Measurements from ENCODE around the gene SERPINB5.

Gene SERPINB5

GRCh38 chr18:63527251-63527650 is 50.5 kb downstream of the SERPINB5 start:
- DNase-seq (ENCODE audit: low read depth): no peak

GRCh38 chr18:63528863-63529492 is 52.2 kb downstream of the SERPINB5 start:
- DNase-seq (ENCODE audit: low read depth): no peak

- DNase-seq (ENCODE audit: low read depth): no peak
These were observed 55.7 kb downstream of the SERPINB5 start for GRCh38 chr18:63532471-63532870.

- no peak for DNase-seq (ENCODE audit: low read depth)
These were observed 57.9 kb downstream of the SERPINB5 start for GRCh38 chr18:63534615-63535014.

GRCh38 chr18:63539904-63540510 is 63.2 kb downstream of the SERPINB5 start:
- peak; percentile 23 for DNase-seq (ENCODE audit: low read depth)

- no peak for DNase-seq (ENCODE audit: low read depth)
These were observed 65.3 kb downstream of the SERPINB5 start, which contains the start of gene SERPINB12 for GRCh38 chr18:63542069-63542468. Gene SERPINB12, plus strand, starts transcription at chr18:63542369. Its CDS starts 13,791 bp downstream, at chr18:63556160.

- DNase-seq (ENCODE audit: low read depth): no peak
These were observed 67.3 kb downstream of the SERPINB5 start for GRCh38 chr18:63544017-63544416.

- no peak for DNase-seq (ENCODE audit: low read depth)
These were observed 68.2 kb downstream of the SERPINB5 start for GRCh38 chr18:63545000-63545399.

GRCh38 chr18:63550068-63550467 is 73.3 kb downstream of the SERPINB5 start:
- DNase-seq (ENCODE audit: low read depth): no peak

GRCh38 chr18:63551769-63552168 is 75.0 kb downstream of the SERPINB5 start:
- DNase-seq (ENCODE audit: low read depth): no peak

- DNase-seq (ENCODE audit: low read depth): no peak
These were observed 75.8 kb downstream of the SERPINB5 start for GRCh38 chr18:63552581-63552980.

- DNase-seq (ENCODE audit: low read depth): peak; percentile 37
These were observed 76.3 kb downstream of the SERPINB5 start for GRCh38 chr18:63553081-63553480.

Measured in HS-5 (cell line).